HG02588 (cell line): Measurements from ENCODE around the gene FAM180A.

ENCODE experiments used
- ATAC-seq: cut with Tn5 transposase; IDR thresholded peaks from one replicate; pipeline ENCODE4 v1.9.1; 2021; ENCODE audit warnings: mild to moderate bottlenecking, moderate library complexity; ENCODE audit not compliant: unreplicated experiment

Gene FAM180A

GRCh38 chr7:135685306-135686084 is 63.1 kb downstream of the FAM180A start:
- ATAC-seq, result no peak

GRCh38 chr7:135684699-135685098 is 63.9 kb downstream of the FAM180A start:
- no peak for ATAC-seq

GRCh38 chr7:135684136-135684535 is 64.5 kb downstream of the FAM180A start:
- ATAC-seq, result no peak

- no peak for ATAC-seq
These were observed 65.0 kb downstream of the FAM180A start for GRCh38 chr7:135683609-135684008.

- no peak for ATAC-seq
These were observed 66.4 kb downstream of the FAM180A start for GRCh38 chr7:135682191-135682590.

GRCh38 chr7:135681762-135682161 is 66.9 kb downstream of the FAM180A start:
- no peak for ATAC-seq
